ENCODE results near the gene OS9. TPM values are rescaled to one million over a fixed set of nuclear protein-coding genes. Genes with fewer than 3 reads are reported as not detected.

Gene OS9
- total RNA-seq, 2 experiments from 2014 or later = 82.6 to 112 TPM

DNA sequence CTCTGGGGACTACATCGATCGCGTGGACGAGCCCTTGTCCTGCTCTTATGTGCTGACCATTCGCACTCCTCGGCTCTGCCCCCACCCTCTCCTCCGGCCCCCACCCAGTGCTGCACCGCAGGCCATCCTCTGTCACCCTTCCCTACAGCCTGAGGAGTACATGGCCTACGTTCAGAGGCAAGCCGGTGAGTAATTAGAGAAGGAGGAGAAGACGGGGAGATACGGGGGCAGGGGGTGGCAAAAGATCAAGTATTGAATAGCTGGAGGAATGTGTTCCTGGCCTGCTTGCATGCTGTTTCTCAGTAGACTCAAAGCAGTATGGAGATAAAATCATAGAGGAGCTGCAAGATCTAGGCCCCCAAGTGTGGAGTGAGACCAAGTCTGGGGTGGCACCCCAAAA, 21.9 kb downstream of the OS9 start:
- BruUV-seq (replicated peaks) = no TSS peak
- ChIA-PET CTCF (ENCODE audit: unreplicated experiment) (no interaction called here), POLR2A (interaction anchor here (0.7 kb wide), 1 partner anchor 37 kb away, joined by 3 read pairs; no protein-coding TSS in a partner anchor)
- peak overlapping the region; percentile 22; the same call in 1 of the 2 replicates for H3K4me2 ChIP-seq (ENCODE audit: low read length)
- no peak for DNase-seq (ENCODE audit: low spot score)
- H3K4me3 ChIP-seq (ENCODE audit: low read depth, low read length, poor library complexity, severe bottlenecking) = no peak overlapping the region
- H3K79me2 ChIP-seq (ENCODE audit: insufficient read depth, low read depth, low read length) = no peaks in the 10 kb centered on the region
- no peaks in the 10 kb centered on the region for H3K9me2 ChIP-seq (ENCODE audit: insufficient read depth, low read length)
- peaks cover 22% of the 10 kb centered on the region for H3K4me1 ChIP-seq (ENCODE audit: insufficient read depth, low read length, poor library complexity, severe bottlenecking)
- H4K20me1 ChIP-seq (ENCODE audit: insufficient read depth, low read length) = no peaks in the 10 kb centered on the region
- no peaks in the 10 kb centered on the region for H3K9me3 ChIP-seq (ENCODE audit: low read length)
- no peak for TF ChIP-seq EZH2phosphoT487 (IDR thresholded peaks at IDR 0.05; ENCODE audit: borderline replicate concordance, low read depth, low read length)
- TF ChIP-seq, protein P1, sequence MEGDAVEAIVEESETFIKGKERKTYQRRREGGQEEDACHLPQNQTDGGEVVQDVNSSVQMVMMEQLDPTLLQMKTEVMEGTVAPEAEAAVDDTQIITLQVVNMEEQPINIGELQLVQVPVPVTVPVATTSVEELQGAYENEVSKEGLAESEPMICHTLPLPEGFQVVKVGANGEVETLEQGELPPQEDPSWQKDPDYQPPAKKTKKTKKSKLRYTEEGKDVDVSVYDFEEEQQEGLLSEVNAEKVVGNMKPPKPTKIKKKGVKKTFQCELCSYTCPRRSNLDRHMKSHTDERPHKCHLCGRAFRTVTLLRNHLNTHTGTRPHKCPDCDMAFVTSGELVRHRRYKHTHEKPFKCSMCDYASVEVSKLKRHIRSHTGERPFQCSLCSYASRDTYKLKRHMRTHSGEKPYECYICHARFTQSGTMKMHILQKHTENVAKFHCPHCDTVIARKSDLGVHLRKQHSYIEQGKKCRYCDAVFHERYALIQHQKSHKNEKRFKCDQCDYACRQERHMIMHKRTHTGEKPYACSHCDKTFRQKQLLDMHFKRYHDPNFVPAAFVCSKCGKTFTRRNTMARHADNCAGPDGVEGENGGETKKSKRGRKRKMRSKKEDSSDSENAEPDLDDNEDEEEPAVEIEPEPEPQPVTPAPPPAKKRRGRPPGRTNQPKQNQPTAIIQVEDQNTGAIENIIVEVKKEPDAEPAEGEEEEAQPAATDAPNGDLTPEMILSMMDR (conservative IDR thresholded peaks at IDR 0.05; ENCODE audit: low read length) = no peak
- H2AFZ ChIP-seq (ENCODE audit: low read length) = no peak overlapping the region
- peak overlapping the region; percentile 71 for H3K27ac ChIP-seq (ENCODE audit: low read depth, low read length, poor library complexity, severe bottlenecking)
- intact Hi-C loops (cut with micrococcal nuclease; ENCODE audit: unreplicated experiment) = no loop called here
- H3K36me3 ChIP-seq (ENCODE audit: insufficient read depth, low read length) = peaks cover 72% of the 10 kb centered on the region

DNA sequence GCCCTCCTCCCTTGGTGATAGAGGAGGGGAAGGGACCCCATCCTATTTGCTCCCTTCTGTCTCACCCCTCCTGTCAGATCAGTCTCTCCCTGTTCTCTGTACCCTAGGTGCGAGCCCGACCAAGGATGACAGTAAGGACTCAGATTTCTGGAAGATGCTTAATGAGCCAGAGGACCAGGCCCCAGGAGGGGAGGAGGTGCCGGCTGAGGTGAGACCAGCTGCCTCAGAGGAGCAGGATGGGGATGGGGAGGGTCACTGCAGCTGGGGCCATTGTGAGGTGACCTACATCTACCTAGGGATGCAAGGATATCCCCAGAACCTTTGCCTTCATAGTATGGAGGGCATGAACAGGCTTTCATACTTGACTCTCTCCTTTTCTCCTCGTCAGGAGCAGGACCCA, 22.4 kb downstream of the OS9 start:
- Histone ChIP-seq H3K4me1 (ENCODE audit: insufficient read depth, low read length, poor library complexity, severe bottlenecking) (peaks cover 22% of the 10 kb centered on the region), H3K27ac (ENCODE audit: low read depth, low read length, poor library complexity, severe bottlenecking) (peak overlapping the region; percentile 71), H2AFZ (ENCODE audit: low read length) (no peak overlapping the region), H3K36me3 (ENCODE audit: insufficient read depth, low read length) (peaks cover 76% of the 10 kb centered on the region), H3K79me2 (ENCODE audit: insufficient read depth, low read depth, low read length) (no peaks in the 10 kb centered on the region), H3K9me2 (ENCODE audit: insufficient read depth, low read length) (no peaks in the 10 kb centered on the region), H4K20me1 (ENCODE audit: insufficient read depth, low read length) (no peaks in the 10 kb centered on the region), H3K9me3 (ENCODE audit: low read length) (no peaks in the 10 kb centered on the region), H3K4me2 (ENCODE audit: low read length) (0 out of 2 replicates have a peak overlapping the region, but pooled peaks have one; percentile 22), H3K4me3 (ENCODE audit: low read depth, low read length, poor library complexity, severe bottlenecking) (no peak overlapping the region)
- TF ChIP-seq EZH2phosphoT487 (IDR thresholded peaks at IDR 0.05; ENCODE audit: borderline replicate concordance, low read depth, low read length) = no peak
- TF ChIP-seq, protein P1 (conservative IDR thresholded peaks at IDR 0.05; ENCODE audit: low read length) = no peak
- no peak for DNase-seq (ENCODE audit: low spot score)
- BruUV-seq (replicated peaks) = no TSS peak
- CTCF ChIA-PET (ENCODE audit: unreplicated experiment) = no interaction called here
- intact Hi-C loops (cut with micrococcal nuclease; ENCODE audit: unreplicated experiment) = no loop called here
- POLR2A ChIA-PET = interaction anchor here (0.7 kb wide), 1 partner anchor 37 kb away, joined by 3 read pairs; no protein-coding TSS in a partner anchor

DNA sequence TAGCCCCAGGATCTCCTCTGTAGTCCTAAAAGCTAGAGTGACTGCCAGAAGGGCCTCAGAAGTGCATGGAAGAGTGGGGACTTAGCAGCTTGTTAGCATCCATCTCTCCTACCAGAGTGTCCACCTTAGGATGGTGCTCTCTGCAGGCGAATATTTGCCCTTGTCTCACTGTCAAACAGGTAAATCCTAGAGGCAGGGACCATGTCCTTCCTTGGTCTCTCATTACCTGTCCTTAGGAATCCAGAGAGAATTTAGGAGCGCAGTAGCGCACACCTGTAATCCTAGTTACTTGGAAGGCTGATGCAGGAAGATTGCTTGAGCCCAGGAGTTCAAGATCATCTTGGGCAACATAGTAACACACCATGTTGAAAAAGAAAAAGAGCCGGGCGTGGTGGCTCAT, 23.2 kb downstream of the OS9 start:
- no TSS peak for BruUV-seq (replicated peaks)
- H3K27ac ChIP-seq (ENCODE audit: low read depth, low read length, poor library complexity, severe bottlenecking) = no peak overlapping the region
- intact Hi-C loops (cut with micrococcal nuclease; ENCODE audit: unreplicated experiment) = no loop called here
- H3K4me1 ChIP-seq (ENCODE audit: insufficient read depth, low read length, poor library complexity, severe bottlenecking) = peaks cover 22% of the 10 kb centered on the region
- H4K20me1 ChIP-seq (ENCODE audit: insufficient read depth, low read length) = no peaks in the 10 kb centered on the region
- H3K79me2 ChIP-seq (ENCODE audit: insufficient read depth, low read depth, low read length) = no peaks in the 10 kb centered on the region
- no peak overlapping the region for H3K4me2 ChIP-seq (ENCODE audit: low read length)
- TF ChIP-seq, protein P1 (conservative IDR thresholded peaks at IDR 0.05; ENCODE audit: low read length) = no peak
- no peak overlapping the region for H3K4me3 ChIP-seq (ENCODE audit: low read depth, low read length, poor library complexity, severe bottlenecking)
- POLR2A ChIA-PET = interaction anchor here (0.6 kb wide), 1 partner anchor 30 kb away, joined by 3 read pairs; no protein-coding TSS in a partner anchor
- peaks cover 71% of the 10 kb centered on the region for H3K36me3 ChIP-seq (ENCODE audit: insufficient read depth, low read length)
- DNase-seq (ENCODE audit: low spot score) = no peak
- H2AFZ ChIP-seq (ENCODE audit: low read length) = no peak overlapping the region
- no peaks in the 10 kb centered on the region for H3K9me3 ChIP-seq (ENCODE audit: low read length)
- H3K9me2 ChIP-seq (ENCODE audit: insufficient read depth, low read length) = no peaks in the 10 kb centered on the region
- CTCF ChIA-PET (ENCODE audit: unreplicated experiment) = no interaction called here

Measured in OCI-LY7 (cell line).